Esophagus squamous epithelium (tissue), 5 donors: ENCODE measurements around the gene GPRIN2. TPM values are rescaled to one million over a fixed set of nuclear protein-coding genes. Genes with fewer than 3 reads are reported as not detected.
A peak's percentile ranks its signal among the peaks of the same experiment; 100 is the strongest.

Experiments used
- DNase-seq: peaks from one replicate; lab custom pipeline; 2025; lab: John Stamatoyannopoulos, UW
- H3K27ac ChIP-seq, 4 donors: fragments of 200-600 bp; sonication (generic); one replicate each; pipeline ENCODE4 v1.5.1; 2016 to 2019; ENCODE audit warnings: mild to moderate bottlenecking in 1 of 4
- H3K27me3 ChIP-seq, 4 donors: fragments of 200-600 bp; sonication (generic); 1 replicate in 3 of 4; 2 replicates in 1 of 4; pipeline versions ENCODE4 v1.5.1 to v1.6.0; 2017 to 2021; ENCODE audit warnings: antibody characterized with exemption in 1 of 4
- H3K36me3 ChIP-seq, 3 donors: fragments of 200-600 bp; sonication (generic); one replicate each; pipeline ENCODE4 v1.5.1; 2016 to 2019
- H3K4me1 ChIP-seq, 3 donors: fragments of 200-600 bp; sonication (generic); one replicate each; pipeline ENCODE4 v1.5.1; 2017 to 2019
- H3K4me3 ChIP-seq, 4 donors: fragments of 200-600 bp; sonication (generic); 1 replicate in 3 of 4; 2 replicates in 1 of 4; pipeline ENCODE4 v1.5.1; 2016 to 2019; ENCODE audit warnings: mild to moderate bottlenecking in 2 of 4, moderate library complexity in 1 of 4
- H3K9me3 ChIP-seq, 3 donors: fragments of 200-600 bp; sonication (generic); one replicate each; pipeline ENCODE4 v1.5.1; 2016 to 2019
- POLR2A ChIP-seq, 4 donors: fragments of 450-650 bp; IDR thresholded peaks; one replicate each; pipeline ENCODE4 v1.6.1; 2017; ENCODE audit warnings: antibody characterized with exemption in 4 of 4, mild to moderate bottlenecking in 4 of 4, moderate library complexity in 3 of 4
- WGBS, 2 donors: methylation state at CpG; one replicate each; pipeline ENCODE4 v1.1.5; 2018; 5-methylcytosine and 5-hydroxymethylcytosine counted together
- intact Hi-C: fragments of 100-400 bp; cut with DNase I; formaldehyde crosslinking; loops from one replicate; pipeline ENCODE4 v1.15.0; 2022
- total RNA-seq, 4 donors: library from RNA; depleted of rRNA; stranded (reverse); fragments of >200 nt; gene quantifications; one replicate each; pipeline ENCODE4 v1.1.0, GENCODE V29; 2016
- TF ChIP-seq, protein P1 (sequence below), 6 experiments: fragments of 450-650 bp in 4 of 6; fragments of 200-600 bp in 2 of 6; sonication (generic) in 2 of 6; IDR thresholded peaks; one replicate each; pipeline ENCODE4 v1.5.1; 2016 to 2019; ENCODE audit warnings: antibody characterized with exemption in 6 of 6, mild to moderate bottlenecking in 4 of 6, moderate library complexity in 4 of 6
- donor health status: DM: yes; HTN: yes; CAD: no.

Gene GPRIN2
- total RNA-seq, 4 donors from 2014 or later, result 7.6 to 8.3 (median 8.1) TPM

DNA sequence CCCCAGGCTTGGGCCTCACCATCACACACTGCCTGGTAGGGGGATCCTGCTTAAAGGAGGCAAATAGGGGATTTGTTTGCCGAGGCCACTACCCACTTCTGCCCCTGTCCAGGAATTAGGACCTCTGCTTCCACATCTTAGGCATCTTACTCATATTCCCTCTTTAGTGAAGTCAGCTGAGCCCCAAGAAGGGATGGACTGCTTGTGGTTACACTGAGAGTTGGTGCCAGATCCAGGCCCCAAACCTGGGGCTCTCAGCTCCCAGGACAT, 1.6 kb upstream of the GPRIN2 start:
- Histone ChIP-seq H3K27ac (no peak overlapping the region), H3K27me3 (peaks cover 0 to 76% (median 10%) of the 10 kb centered on the region in 4 donors), H3K9me3 (no peaks in the 10 kb centered on the region), H3K4me1 (peaks cover 13 to 27% (median 17%) of the 10 kb centered on the region in 3 donors), H3K4me3 (no peak overlapping the region), H3K36me3 (peaks cover 0 to 11% (median 0%) of the 10 kb centered on the region in 3 donors)
- DNase-seq, result no peak
- 15 to 54% methylated on average over 1 of the region's 1 CpG for WGBS, 2 donors
- intact Hi-C loops, result no loop called here
- TF ChIP-seq, protein P1, sequence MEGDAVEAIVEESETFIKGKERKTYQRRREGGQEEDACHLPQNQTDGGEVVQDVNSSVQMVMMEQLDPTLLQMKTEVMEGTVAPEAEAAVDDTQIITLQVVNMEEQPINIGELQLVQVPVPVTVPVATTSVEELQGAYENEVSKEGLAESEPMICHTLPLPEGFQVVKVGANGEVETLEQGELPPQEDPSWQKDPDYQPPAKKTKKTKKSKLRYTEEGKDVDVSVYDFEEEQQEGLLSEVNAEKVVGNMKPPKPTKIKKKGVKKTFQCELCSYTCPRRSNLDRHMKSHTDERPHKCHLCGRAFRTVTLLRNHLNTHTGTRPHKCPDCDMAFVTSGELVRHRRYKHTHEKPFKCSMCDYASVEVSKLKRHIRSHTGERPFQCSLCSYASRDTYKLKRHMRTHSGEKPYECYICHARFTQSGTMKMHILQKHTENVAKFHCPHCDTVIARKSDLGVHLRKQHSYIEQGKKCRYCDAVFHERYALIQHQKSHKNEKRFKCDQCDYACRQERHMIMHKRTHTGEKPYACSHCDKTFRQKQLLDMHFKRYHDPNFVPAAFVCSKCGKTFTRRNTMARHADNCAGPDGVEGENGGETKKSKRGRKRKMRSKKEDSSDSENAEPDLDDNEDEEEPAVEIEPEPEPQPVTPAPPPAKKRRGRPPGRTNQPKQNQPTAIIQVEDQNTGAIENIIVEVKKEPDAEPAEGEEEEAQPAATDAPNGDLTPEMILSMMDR (IDR thresholded peaks at IDR 0.05), result no peak
- TF ChIP-seq POLR2A (IDR thresholded peaks at IDR 0.05), result no peak

DNA sequence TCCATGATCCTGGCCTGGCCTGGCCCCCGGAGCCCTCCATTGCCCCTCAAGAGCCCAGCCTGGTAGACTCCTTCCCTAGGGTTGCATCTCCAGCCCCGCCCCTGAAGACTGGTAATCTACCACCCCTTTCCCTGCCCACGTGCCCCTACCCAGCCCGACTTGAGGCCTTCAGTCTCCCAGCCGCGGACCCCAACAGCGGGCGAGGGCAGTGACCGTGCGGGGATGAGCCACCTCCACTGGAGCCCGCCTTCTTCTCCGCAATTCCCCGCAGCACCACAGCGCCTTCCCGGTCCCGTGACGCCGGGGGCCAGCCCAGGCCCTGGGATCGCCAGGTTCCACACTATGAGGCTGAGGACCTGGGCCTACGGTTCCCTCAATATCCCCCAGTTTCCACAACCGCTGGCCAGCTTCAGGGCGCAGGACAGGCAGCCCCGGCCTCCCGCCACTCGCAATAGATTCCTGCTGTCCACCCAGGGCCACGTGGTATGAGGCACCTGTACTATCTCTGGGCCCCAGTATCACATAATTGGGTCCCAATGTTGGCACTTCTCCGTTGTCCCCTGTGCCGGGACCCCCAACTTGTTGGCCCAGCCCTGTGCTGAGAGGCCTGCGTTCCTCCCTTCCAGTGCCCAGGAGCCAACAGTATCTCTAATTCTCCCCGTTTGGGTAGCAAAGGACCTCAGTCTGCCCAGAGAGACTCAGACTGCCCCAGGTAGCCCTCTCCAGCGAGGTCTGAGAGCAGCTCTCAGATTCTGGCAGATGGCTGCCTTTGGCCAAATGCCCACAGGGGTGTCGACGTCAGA, 1.1 kb upstream of the GPRIN2 start:
- Histone ChIP-seq H3K27me3 (peaks cover 0 to 76% (median 10%) of the 10 kb centered on the region in 4 donors), H3K9me3 (no peaks in the 10 kb centered on the region), H3K36me3 (peaks cover 0 to 15% (median 0%) of the 10 kb centered on the region in 3 donors), H3K4me3 (no peak overlapping the region), H3K4me1 (peaks cover 13 to 27% (median 17%) of the 10 kb centered on the region in 3 donors), H3K27ac (no peak overlapping the region)
- WGBS, 2 donors, result 90% methylated on average over 32 to 33 of the region's 33 CpGs
- TF ChIP-seq POLR2A (IDR thresholded peaks at IDR 0.05), result no peak
- TF ChIP-seq, protein P1 (IDR thresholded peaks at IDR 0.05), result no peak
- intact Hi-C loops, result no loop called here
- no peak for DNase-seq

DNA sequence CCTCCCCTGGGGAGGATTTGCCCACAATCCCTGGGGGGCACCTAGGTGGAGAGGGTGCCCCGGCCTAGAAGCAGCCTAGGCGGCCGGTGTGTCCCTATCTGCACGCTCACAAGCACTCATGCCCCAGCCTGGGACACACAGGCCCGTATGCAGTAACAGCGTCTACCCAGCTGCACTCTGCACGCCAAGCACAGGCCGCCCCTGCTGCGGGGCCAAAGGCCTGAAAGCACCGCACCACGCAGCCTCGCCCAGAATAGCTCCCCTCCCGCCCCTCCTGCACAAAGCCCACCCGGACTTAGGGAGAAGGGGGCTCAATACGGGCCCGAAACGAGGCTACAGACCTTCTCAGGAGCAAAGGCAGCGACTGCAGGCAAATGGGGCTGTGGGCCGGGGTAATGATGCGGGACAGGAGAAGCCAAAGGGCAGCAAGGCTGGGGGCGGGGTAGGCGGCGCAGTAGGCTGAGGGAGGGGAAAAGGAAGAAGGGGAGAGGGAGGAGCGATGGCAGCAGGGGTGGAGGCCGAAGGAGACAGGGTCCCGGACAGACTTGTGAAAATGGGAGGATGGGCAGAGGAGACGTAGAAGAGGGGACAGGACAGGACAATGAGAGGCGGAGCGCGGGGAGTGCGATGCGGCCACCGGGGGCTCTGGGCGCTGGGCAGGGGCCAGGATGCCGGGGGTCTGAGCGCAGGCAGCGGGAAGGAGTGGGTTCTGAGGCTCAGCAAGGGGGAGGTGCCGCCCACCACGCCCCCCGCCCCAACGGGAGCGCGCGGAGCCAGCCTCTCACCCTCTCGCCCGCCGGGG, 544 bp downstream of the GPRIN2 start:
- H3K27me3 ChIP-seq, result peaks cover 0 to 73% (median 10%) of the 10 kb centered on the region in 4 donors
- no peak for DNase-seq
- WGBS, 2 donors, result 11 to 14% methylated on average over 41 to 43 of the region's 47 CpGs
- H3K4me1 ChIP-seq, result peaks cover 13 to 31% (median 17%) of the 10 kb centered on the region in 3 donors
- TF ChIP-seq POLR2A (IDR thresholded peaks at IDR 0.05), result no peak
- TF ChIP-seq, protein P1 (IDR thresholded peaks at IDR 0.05), result no peak
- peak overlapping the region in 3 of 4 donors; percentile 48 to 66 (median 55) for H3K27ac ChIP-seq
- peaks cover 0 to 30% (median 0%) of the 10 kb centered on the region in 3 donors for H3K36me3 ChIP-seq
- H3K4me3 ChIP-seq, result peak overlapping the region; percentile 44 to 73 (median 54)
- intact Hi-C loops, result no loop called here
- H3K9me3 ChIP-seq, result no peaks in the 10 kb centered on the region

DNA sequence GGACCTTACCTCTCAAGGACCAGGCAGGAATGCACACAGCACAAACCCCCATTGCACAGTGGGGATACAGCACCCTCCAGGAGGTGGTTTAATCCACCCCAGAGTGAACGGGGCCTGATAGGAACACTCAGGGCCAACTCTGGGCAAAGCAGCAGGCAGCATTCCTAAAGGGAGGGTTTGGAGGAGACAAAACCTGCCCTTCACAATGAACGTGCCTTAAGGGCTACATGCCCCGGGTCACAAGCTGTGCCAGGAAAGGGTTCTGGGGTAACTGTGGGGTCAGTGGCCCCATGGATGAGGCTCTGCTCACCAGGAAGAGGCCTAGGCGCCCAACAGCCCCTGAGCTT, 1.1 kb downstream of the GPRIN2 start:
- WGBS, 2 donors, result 28 to 54% methylated on average over 4 of the region's 4 CpGs
- Histone ChIP-seq H3K4me1 (peaks cover 13 to 31% (median 17%) of the 10 kb centered on the region in 3 donors), H3K4me3 (peak overlapping the region; percentile 44 to 73 (median 54)), H3K36me3 (peaks cover 0 to 36% (median 0%) of the 10 kb centered on the region in 3 donors), H3K27me3 (peaks cover 0 to 67% (median 10%) of the 10 kb centered on the region in 4 donors), H3K27ac (peak overlapping the region in 2 of 4 donors; percentile 0 to 55), H3K9me3 (no peaks in the 10 kb centered on the region)
- DNase-seq, result no peak
- intact Hi-C loops, result no loop called here
- no peak for TF ChIP-seq POLR2A (IDR thresholded peaks at IDR 0.05)
- TF ChIP-seq, protein P1 (IDR thresholded peaks at IDR 0.05), result no peak
